RPMI7951 (cell line): ENCODE measurements around the gene RNF150. TPM values are rescaled to one million over a fixed set of nuclear protein-coding genes. Genes with fewer than 3 reads are reported as not detected.

ENCODE experiments used
- DNase-seq: peaks from one replicate; pipeline ENCODE4 v3.0.0-alpha.2; 2012; ENCODE audit warnings: low read depth
- total RNA-seq: library from RNA; depleted of rRNA; stranded (reverse); fragments of >200 nt; shearing (Covaris generic); gene quantifications from 2 replicates; pipeline ENCODE4 v1.2.3, GENCODE V29; 2014

RNF150 gene
- total RNA-seq, 1 experiment from 2014 or later = 0.96 TPM

GRCh38 chr4:141026900-141027299 is 106.4 kb downstream of the RNF150 start:
- no peak for DNase-seq

- no peak for DNase-seq
These were observed 110.2 kb downstream of the RNF150 start for GRCh38 chr4:141023051-141023450.

GRCh38 chr4:141022111-141022695 is 111.1 kb downstream of the RNF150 start:
- DNase-seq = no peak

- DNase-seq = peak; percentile 12
These were observed 111.7 kb downstream of the RNF150 start for GRCh38 chr4:141021397-141022110.

- DNase-seq = peak; percentile 6
These were observed 112.4 kb downstream of the RNF150 start for GRCh38 chr4:141020801-141021261.

GRCh38 chr4:141019768-141020167 is 113.5 kb downstream of the RNF150 start:
- no peak for DNase-seq

- no peak for DNase-seq
These were observed 117.0 kb downstream of the RNF150 start for GRCh38 chr4:141016117-141016798.

- no peak for DNase-seq
These were observed 119.4 kb downstream of the RNF150 start for GRCh38 chr4:141013899-141014298.

GRCh38 chr4:141011901-141012315 is 121.4 kb downstream of the RNF150 start:
- peak; percentile 26 for DNase-seq

GRCh38 chr4:141009931-141010330 is 123.3 kb downstream of the RNF150 start:
- DNase-seq = no peak

GRCh38 chr4:141009129-141009528 is 124.1 kb downstream of the RNF150 start:
- DNase-seq = no peak

GRCh38 chr4:141006242-141006802 is 126.9 kb downstream of the RNF150 start:
- no peak for DNase-seq

- no peak for DNase-seq
These were observed 128.4 kb downstream of the RNF150 start for GRCh38 chr4:141004823-141005222.

GRCh38 chr4:141003193-141003592 is 130.1 kb downstream of the RNF150 start:
- no peak for DNase-seq

- DNase-seq = no peak
These were observed 130.9 kb downstream of the RNF150 start for GRCh38 chr4:141002323-141002805.

GRCh38 chr4:140996766-140997165 is 136.5 kb downstream of the RNF150 start:
- peak; percentile 1 for DNase-seq

- no peak for DNase-seq
These were observed 138.2 kb downstream of the RNF150 start for GRCh38 chr4:140995058-140995457.

GRCh38 chr4:140994015-140994414 is 139.3 kb downstream of the RNF150 start:
- DNase-seq = no peak

GRCh38 chr4:140993370-140993769 is 139.9 kb downstream of the RNF150 start:
- DNase-seq = no peak

GRCh38 chr4:140989944-140990343 is 143.3 kb downstream of the RNF150 start:
- no peak for DNase-seq

- DNase-seq = no peak
These were observed 147.2 kb downstream of the RNF150 start for GRCh38 chr4:140986045-140986444.

- DNase-seq = no peak
These were observed 150.5 kb downstream of the RNF150 start for GRCh38 chr4:140982613-140983340.
